HEK293 (cell line): Measurements from ENCODE around the gene EIF4A3.

ENCODE experiments used
- CTCF ChIA-PET: fragments of 350-600 bp; formaldehyde crosslinking; extraction: SDS; loops from one replicate; lab custom pipeline; 2021; ENCODE audit warnings: antibody characterized with exemption; lab: Yijun Ruan, JAX
- POLR2A ChIA-PET: fragments of 300-600 bp; formaldehyde crosslinking; extraction: SDS; loops from one replicate; lab custom pipeline; 2020; ENCODE audit warnings: antibody characterized with exemption, inconsistent platforms; lab: Yijun Ruan, JAX
- H3K27ac ChIP-seq: fragments of 200-500 bp; sonication (Bioruptor generic); 2 replicates; pipeline ENCODE4 v1.5.1; 2014; ENCODE audit warnings: low read depth, low read length, control low read depth, inconsistent platforms; ENCODE audit errors: extremely low read depth
- H3K36me3 ChIP-seq, 2 experiments: fragments of 200-500 bp in 1 of 2; sonication (Bioruptor generic) in 1 of 2; 1 replicate in 1 of 2; 2 replicates in 1 of 2; pipeline ENCODE4 v1.5.1; 2014 to 2017; ENCODE audit warnings: inconsistent platforms in 2 of 2, low read length in 2 of 2; ENCODE audit not compliant: control insufficient read depth in 2 of 2, insufficient read depth in 1 of 2
- H3K4me1 ChIP-seq: fragments of 200-500 bp; sonication (Bioruptor generic); 2 replicates; pipeline ENCODE4 v1.5.1; 2014; ENCODE audit warnings: mild to moderate bottlenecking, low read length, inconsistent platforms; ENCODE audit not compliant: control insufficient read depth, insufficient read depth
- H3K4me3 ChIP-seq: 2 replicates; pipeline ENCODE4 v1.5.1; 2011; ENCODE audit warnings: low read depth, mild to moderate bottlenecking, control low read depth, low read length, moderate library complexity
- H3K9me3 ChIP-seq: fragments of 200-500 bp; sonication (Bioruptor generic); 2 replicates; pipeline ENCODE4 v1.5.1; 2014; ENCODE audit warnings: low read depth, low read length, inconsistent platforms; ENCODE audit not compliant: control insufficient read depth, insufficient read depth
- BCL11B ChIP-seq: fragments of 450-650 bp; formaldehyde crosslinking; IDR thresholded peaks from 2 replicates; pipeline ENCODE4 v1.5.1; 2016; ENCODE audit warnings: low read depth, missing biosample characterization, missing genetic modification characterization
- EGR2 ChIP-seq: fragments of 450-650 bp; formaldehyde crosslinking; IDR thresholded peaks from 2 replicates; pipeline ENCODE4 v1.5.1; 2016; ENCODE audit warnings: low read depth, missing biosample characterization, missing genetic modification characterization
- GFI1B ChIP-seq: fragments of 450-650 bp; formaldehyde crosslinking; IDR thresholded peaks from 2 replicates; pipeline ENCODE4 v1.5.1; 2016; ENCODE audit warnings: missing biosample characterization, missing genetic modification characterization
- REPIN1 ChIP-seq: fragments of 450-650 bp; formaldehyde crosslinking; IDR thresholded peaks from 2 replicates; pipeline ENCODE4 v1.5.1; 2017; ENCODE audit warnings: missing biosample characterization, missing genetic modification characterization, low read depth
- SP2 ChIP-seq: fragments of 450-650 bp; formaldehyde crosslinking; IDR thresholded peaks from 2 replicates; pipeline ENCODE4 v1.5.1; 2016; ENCODE audit warnings: missing biosample characterization, missing genetic modification characterization
- SP7 ChIP-seq: fragments of 450-650 bp; formaldehyde crosslinking; IDR thresholded peaks from 2 replicates; pipeline ENCODE4 v1.5.1; 2016; ENCODE audit warnings: missing biosample characterization, missing genetic modification characterization
- WT1 ChIP-seq: fragments of 450-650 bp; formaldehyde crosslinking; IDR thresholded peaks from 2 replicates; pipeline ENCODE4 v1.5.1; 2016; ENCODE audit warnings: missing biosample characterization, missing genetic modification characterization
- ZIC2 ChIP-seq: fragments of 450-650 bp; formaldehyde crosslinking; IDR thresholded peaks from 2 replicates; pipeline ENCODE4 v1.5.1; 2016; ENCODE audit warnings: missing biosample characterization, missing genetic modification characterization
- ZNF146 ChIP-seq: fragments of 450-650 bp; formaldehyde crosslinking; IDR thresholded peaks from 2 replicates; pipeline ENCODE4 v1.5.1; 2016; ENCODE audit warnings: missing biosample characterization, missing genetic modification characterization
- ZNF341 ChIP-seq: fragments of 450-650 bp; formaldehyde crosslinking; IDR thresholded peaks from 2 replicates; pipeline ENCODE4; 2016; ENCODE audit warnings: low read depth, missing biosample characterization, missing genetic modification characterization
- ZNF423 ChIP-seq: fragments of 450-650 bp; formaldehyde crosslinking; IDR thresholded peaks from 2 replicates; pipeline ENCODE4 v1.5.1; 2016; ENCODE audit warnings: missing biosample characterization, missing genetic modification characterization
- ZNF624 ChIP-seq: fragments of 450-650 bp; formaldehyde crosslinking; IDR thresholded peaks from 2 replicates; pipeline ENCODE4 v1.5.1; 2017; ENCODE audit warnings: missing biosample characterization, missing genetic modification characterization
- ZNF658 ChIP-seq: fragments of 450-650 bp; formaldehyde crosslinking; IDR thresholded peaks from 2 replicates; pipeline ENCODE4; 2016; ENCODE audit warnings: missing biosample characterization, missing genetic modification characterization
- ZNF664 ChIP-seq: fragments of 450-650 bp; formaldehyde crosslinking; IDR thresholded peaks from 2 replicates; pipeline ENCODE4 v1.5.1; 2016; ENCODE audit warnings: missing biosample characterization, missing genetic modification characterization
- TF ChIP-seq, protein P1 (sequence below): fragments of 450-650 bp; IDR thresholded peaks from 2 replicates; pipeline ENCODE4 v1.5.1; 2018; ENCODE audit warnings: missing biosample characterization, mild to moderate bottlenecking, missing genetic modification characterization
- TF ChIP-seq, protein P2 (sequence below): fragments of 450-650 bp; formaldehyde crosslinking; IDR thresholded peaks from 2 replicates; pipeline ENCODE4 v1.5.1; 2016; ENCODE audit warnings: missing biosample characterization, missing genetic modification characterization, borderline replicate concordance
- TF ChIP-seq, protein P3 (sequence below): fragments of 450-650 bp; formaldehyde crosslinking; IDR thresholded peaks from 2 replicates; pipeline ENCODE4 v1.5.1; 2017; ENCODE audit warnings: missing biosample characterization, missing genetic modification characterization
- TF ChIP-seq, protein P4 (sequence below): fragments of 450-650 bp; formaldehyde crosslinking; IDR thresholded peaks from 2 replicates; pipeline ENCODE4; 2016; ENCODE audit warnings: missing biosample characterization, missing genetic modification characterization
- TF ChIP-seq, protein P5 (sequence below): IDR thresholded peaks from 2 replicates; pipeline ENCODE4 v1.6.1; 2011; ENCODE audit warnings: mild to moderate bottlenecking, low read depth, low read length, borderline replicate concordance
- TF ChIP-seq, protein P6 (sequence below): fragments of 450-650 bp; formaldehyde crosslinking; IDR thresholded peaks from 2 replicates; pipeline ENCODE4 v1.5.1; 2017; ENCODE audit warnings: missing biosample characterization, missing genetic modification characterization

Gene EIF4A3

DNA sequence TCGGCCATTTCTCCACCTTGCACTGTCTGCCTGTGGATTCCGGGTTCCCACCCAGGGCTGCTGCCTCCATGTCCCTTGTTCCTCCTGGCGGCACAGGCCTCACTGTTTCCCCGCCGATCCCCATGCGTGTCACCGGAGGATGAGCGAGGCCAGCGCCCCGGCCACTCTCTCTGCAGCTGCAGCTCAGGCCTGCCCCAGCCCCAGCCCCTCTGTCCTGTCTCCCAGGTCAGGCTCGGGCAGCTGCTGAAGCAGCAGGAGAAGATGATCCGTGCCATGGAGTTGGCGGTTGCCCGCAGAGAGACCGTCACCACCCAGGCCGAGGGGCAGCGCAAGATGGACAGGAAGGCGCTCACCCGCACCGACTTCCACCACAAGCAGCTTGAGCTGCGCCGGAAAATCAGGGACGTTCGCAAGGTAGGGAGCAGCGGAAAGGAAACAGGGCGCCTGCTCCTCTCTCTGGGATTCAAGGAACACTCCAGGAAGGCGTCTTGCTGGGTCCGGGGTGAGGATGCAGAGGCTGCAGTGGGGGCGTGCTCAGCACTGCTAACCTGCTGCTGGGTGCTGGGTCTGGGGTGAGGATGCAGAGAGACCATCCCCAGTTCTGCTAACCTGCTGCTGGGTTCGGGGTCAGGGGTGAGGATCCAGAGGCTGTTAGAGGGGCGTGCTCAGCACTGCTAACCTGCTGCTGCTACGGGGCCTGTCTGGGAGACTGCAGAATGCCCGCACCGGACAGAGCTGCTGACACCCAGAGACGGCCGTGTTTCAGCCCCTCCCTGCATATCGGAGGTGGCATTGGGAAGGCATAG lies 51.7 kb downstream of the EIF4A3 start:
- no peak overlapping the region for H3K4me3 ChIP-seq
- ChIA-PET CTCF (interaction anchor here (0.6 to 3.4 kb wide), 2 partner anchors 8 to 12 kb away, joined by 3 to 24 read pairs; no protein-coding TSS in a partner anchor), POLR2A (no interaction called here)
- 0 out of 2 replicates have a peak, but pooled peaks cover 2% of the 10 kb centered on the region for H3K4me1 ChIP-seq
- H3K9me3 ChIP-seq, result no peaks in the 10 kb centered on the region
- H3K36me3 ChIP-seq, result no peaks in the 10 kb centered on the region
- TF ChIP-seq ZNF423 (tag by site-specific recombination) (no peak), GFI1B (no peak), REPIN1 (no peak), ZNF658 (tag by site-specific recombination) (no peak), BCL11B (tag by site-specific recombination) (no peak), ZNF664 (no peak), EGR2 (tag by site-specific recombination) (no peak), SP2 (no peak), SP7 (tag by site-specific recombination) (no peak), ZIC2 (tag by site-specific recombination) (no peak), WT1 (tag by site-specific recombination) (no peak), ZNF146 (tag by site-specific recombination) (no peak), ZNF341 (tag by site-specific recombination) (no peak), ZNF624 (no peak)
- TF ChIP-seq, protein P1, sequence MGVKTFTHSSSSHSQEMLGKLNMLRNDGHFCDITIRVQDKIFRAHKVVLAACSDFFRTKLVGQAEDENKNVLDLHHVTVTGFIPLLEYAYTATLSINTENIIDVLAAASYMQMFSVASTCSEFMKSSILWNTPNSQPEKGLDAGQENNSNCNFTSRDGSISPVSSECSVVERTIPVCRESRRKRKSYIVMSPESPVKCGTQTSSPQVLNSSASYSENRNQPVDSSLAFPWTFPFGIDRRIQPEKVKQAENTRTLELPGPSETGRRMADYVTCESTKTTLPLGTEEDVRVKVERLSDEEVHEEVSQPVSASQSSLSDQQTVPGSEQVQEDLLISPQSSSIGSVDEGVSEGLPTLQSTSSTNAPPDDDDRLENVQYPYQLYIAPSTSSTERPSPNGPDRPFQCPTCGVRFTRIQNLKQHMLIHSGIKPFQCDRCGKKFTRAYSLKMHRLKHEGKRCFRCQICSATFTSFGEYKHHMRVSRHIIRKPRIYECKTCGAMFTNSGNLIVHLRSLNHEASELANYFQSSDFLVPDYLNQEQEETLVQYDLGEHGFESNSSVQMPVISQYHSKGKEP (tag by site-specific recombination), result no peak
- TF ChIP-seq, protein P2, sequence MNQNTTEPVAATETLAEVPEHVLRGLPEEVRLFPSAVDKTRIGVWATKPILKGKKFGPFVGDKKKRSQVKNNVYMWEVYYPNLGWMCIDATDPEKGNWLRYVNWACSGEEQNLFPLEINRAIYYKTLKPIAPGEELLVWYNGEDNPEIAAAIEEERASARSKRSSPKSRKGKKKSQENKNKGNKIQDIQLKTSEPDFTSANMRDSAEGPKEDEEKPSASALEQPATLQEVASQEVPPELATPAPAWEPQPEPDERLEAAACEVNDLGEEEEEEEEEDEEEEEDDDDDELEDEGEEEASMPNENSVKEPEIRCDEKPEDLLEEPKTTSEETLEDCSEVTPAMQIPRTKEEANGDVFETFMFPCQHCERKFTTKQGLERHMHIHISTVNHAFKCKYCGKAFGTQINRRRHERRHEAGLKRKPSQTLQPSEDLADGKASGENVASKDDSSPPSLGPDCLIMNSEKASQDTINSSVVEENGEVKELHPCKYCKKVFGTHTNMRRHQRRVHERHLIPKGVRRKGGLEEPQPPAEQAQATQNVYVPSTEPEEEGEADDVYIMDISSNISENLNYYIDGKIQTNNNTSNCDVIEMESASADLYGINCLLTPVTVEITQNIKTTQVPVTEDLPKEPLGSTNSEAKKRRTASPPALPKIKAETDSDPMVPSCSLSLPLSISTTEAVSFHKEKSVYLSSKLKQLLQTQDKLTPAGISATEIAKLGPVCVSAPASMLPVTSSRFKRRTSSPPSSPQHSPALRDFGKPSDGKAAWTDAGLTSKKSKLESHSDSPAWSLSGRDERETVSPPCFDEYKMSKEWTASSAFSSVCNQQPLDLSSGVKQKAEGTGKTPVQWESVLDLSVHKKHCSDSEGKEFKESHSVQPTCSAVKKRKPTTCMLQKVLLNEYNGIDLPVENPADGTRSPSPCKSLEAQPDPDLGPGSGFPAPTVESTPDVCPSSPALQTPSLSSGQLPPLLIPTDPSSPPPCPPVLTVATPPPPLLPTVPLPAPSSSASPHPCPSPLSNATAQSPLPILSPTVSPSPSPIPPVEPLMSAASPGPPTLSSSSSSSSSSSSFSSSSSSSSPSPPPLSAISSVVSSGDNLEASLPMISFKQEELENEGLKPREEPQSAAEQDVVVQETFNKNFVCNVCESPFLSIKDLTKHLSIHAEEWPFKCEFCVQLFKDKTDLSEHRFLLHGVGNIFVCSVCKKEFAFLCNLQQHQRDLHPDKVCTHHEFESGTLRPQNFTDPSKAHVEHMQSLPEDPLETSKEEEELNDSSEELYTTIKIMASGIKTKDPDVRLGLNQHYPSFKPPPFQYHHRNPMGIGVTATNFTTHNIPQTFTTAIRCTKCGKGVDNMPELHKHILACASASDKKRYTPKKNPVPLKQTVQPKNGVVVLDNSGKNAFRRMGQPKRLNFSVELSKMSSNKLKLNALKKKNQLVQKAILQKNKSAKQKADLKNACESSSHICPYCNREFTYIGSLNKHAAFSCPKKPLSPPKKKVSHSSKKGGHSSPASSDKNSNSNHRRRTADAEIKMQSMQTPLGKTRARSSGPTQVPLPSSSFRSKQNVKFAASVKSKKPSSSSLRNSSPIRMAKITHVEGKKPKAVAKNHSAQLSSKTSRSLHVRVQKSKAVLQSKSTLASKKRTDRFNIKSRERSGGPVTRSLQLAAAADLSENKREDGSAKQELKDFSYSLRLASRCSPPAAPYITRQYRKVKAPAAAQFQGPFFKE, result no peak
- TF ChIP-seq, protein P3, sequence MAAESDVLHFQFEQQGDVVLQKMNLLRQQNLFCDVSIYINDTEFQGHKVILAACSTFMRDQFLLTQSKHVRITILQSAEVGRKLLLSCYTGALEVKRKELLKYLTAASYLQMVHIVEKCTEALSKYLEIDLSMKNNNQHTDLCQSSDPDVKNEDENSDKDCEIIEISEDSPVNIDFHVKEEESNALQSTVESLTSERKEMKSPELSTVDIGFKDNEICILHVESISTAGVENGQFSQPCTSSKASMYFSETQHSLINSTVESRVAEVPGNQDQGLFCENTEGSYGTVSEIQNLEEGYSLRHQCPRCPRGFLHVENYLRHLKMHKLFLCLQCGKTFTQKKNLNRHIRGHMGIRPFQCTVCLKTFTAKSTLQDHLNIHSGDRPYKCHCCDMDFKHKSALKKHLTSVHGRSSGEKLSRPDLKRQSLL (tag by site-specific recombination), result no peak
- TF ChIP-seq, protein P4, sequence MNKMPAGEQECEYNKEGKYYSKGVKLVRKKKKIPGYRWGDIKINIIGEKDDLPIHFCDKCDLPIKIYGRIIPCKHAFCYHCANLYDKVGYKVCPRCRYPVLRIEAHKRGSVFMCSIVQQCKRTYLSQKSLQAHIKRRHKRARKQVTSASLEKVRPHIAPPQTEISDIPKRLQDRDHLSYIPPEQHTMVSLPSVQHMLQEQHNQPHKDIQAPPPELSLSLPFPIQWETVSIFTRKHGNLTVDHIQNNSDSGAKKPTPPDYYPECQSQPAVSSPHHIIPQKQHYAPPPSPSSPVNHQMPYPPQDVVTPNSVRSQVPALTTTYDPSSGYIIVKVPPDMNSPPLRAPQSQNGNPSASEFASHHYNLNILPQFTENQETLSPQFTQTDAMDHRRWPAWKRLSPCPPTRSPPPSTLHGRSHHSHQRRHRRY (tag by site-specific recombination), result no peak
- TF ChIP-seq, protein P5, sequence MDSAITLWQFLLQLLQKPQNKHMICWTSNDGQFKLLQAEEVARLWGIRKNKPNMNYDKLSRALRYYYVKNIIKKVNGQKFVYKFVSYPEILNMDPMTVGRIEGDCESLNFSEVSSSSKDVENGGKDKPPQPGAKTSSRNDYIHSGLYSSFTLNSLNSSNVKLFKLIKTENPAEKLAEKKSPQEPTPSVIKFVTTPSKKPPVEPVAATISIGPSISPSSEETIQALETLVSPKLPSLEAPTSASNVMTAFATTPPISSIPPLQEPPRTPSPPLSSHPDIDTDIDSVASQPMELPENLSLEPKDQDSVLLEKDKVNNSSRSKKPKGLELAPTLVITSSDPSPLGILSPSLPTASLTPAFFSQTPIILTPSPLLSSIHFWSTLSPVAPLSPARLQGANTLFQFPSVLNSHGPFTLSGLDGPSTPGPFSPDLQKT, result no peak
- TF ChIP-seq, protein P6, sequence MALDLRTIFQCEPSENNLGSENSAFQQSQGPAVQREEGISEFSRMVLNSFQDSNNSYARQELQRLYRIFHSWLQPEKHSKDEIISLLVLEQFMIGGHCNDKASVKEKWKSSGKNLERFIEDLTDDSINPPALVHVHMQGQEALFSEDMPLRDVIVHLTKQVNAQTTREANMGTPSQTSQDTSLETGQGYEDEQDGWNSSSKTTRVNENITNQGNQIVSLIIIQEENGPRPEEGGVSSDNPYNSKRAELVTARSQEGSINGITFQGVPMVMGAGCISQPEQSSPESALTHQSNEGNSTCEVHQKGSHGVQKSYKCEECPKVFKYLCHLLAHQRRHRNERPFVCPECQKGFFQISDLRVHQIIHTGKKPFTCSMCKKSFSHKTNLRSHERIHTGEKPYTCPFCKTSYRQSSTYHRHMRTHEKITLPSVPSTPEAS (tag by site-specific recombination), result no peak
- no peak overlapping the region for H3K27ac ChIP-seq
